GDM1 (cell line): ENCODE results near the gene MLLT3.

ENCODE experiments used
- DNase-seq: peaks from one replicate; lab custom pipeline; 2025; lab: John Stamatoyannopoulos, UW

The MLLT3 gene

GRCh38 chr9:20379804-20380225 is 242.5 kb downstream of the MLLT3 start:
- DNase-seq, result no peak

- no peak for DNase-seq
Measured at GRCh38 chr9:20378851-20379250, 243.4 kb downstream of the MLLT3 start.

GRCh38 chr9:20377790-20378189 is 244.5 kb downstream of the MLLT3 start:
- no peak for DNase-seq

GRCh38 chr9:20376731-20377375 is 245.4 kb downstream of the MLLT3 start:
- DNase-seq, result no peak

- no peak for DNase-seq
Measured at GRCh38 chr9:20376042-20376441, 246.3 kb downstream of the MLLT3 start.

GRCh38 chr9:20373263-20373662 is 249.0 kb downstream of the MLLT3 start:
- DNase-seq, result no peak

GRCh38 chr9:20369391-20369790 is 252.9 kb downstream of the MLLT3 start:
- no peak for DNase-seq

GRCh38 chr9:20367855-20368254 is 254.4 kb downstream of the MLLT3 start:
- DNase-seq, result no peak

- no peak for DNase-seq
Measured at GRCh38 chr9:20364959-20365358, 257.3 kb downstream of the MLLT3 start.

GRCh38 chr9:20363233-20363632 is 259.1 kb downstream of the MLLT3 start:
- no peak for DNase-seq

GRCh38 chr9:20361656-20362570 is 260.4 kb downstream of the MLLT3 start:
- no peak for DNase-seq

- no peak for DNase-seq
Measured at GRCh38 chr9:20361229-20361628, 261.1 kb downstream of the MLLT3 start.

GRCh38 chr9:20358207-20358606 is 264.1 kb downstream of the MLLT3 start:
- no peak for DNase-seq

- no peak for DNase-seq
Measured at GRCh38 chr9:20357037-20357432, 265.3 kb downstream of the MLLT3 start.

- DNase-seq, result peak; percentile 46
Measured at GRCh38 chr9:20356403-20357036, 265.8 kb downstream of the MLLT3 start.

GRCh38 chr9:20355022-20355421 is 267.3 kb downstream of the MLLT3 start:
- no peak for DNase-seq

- DNase-seq, result no peak
Measured at GRCh38 chr9:20353931-20354652, 268.2 kb downstream of the MLLT3 start.

- no peak for DNase-seq
Measured at GRCh38 chr9:20353524-20353923, 268.8 kb downstream of the MLLT3 start.

- DNase-seq, result no peak
Measured at GRCh38 chr9:20352591-20352990, 269.7 kb downstream of the MLLT3 start.

GRCh38 chr9:20351715-20352114 is 270.6 kb downstream of the MLLT3 start:
- DNase-seq, result no peak

GRCh38 chr9:20349568-20349967 is 272.7 kb downstream of the MLLT3 start:
- DNase-seq, result no peak

GRCh38 chr9:20343325-20343724 is 279.0 kb downstream of the MLLT3 start:
- no peak for DNase-seq
